ENCODE data around the gene FAM50B.
A peak's percentile ranks its signal among the peaks of the same experiment; 100 is the strongest.

The FAM50B gene

DNA sequence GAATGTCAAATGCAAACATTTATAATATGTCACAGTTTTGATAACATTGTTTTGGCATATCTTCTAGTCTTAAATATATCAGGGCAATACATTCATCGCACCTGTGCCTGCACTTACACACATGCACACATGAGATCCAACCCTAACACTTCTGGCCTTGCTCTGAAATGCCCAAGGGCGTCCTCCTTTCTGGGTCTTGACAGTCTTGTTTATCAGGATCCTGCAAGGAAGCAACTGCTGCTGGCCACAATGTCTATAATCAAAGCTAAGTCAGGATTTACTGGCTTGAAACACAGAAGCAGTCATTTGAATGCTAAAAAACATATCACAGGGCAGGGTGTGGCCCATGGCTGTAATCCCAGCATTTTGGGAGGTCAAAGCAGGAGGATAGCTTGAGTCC is 32.9 kb upstream of the FAM50B start:
- no peak for DNase-seq

DNA sequence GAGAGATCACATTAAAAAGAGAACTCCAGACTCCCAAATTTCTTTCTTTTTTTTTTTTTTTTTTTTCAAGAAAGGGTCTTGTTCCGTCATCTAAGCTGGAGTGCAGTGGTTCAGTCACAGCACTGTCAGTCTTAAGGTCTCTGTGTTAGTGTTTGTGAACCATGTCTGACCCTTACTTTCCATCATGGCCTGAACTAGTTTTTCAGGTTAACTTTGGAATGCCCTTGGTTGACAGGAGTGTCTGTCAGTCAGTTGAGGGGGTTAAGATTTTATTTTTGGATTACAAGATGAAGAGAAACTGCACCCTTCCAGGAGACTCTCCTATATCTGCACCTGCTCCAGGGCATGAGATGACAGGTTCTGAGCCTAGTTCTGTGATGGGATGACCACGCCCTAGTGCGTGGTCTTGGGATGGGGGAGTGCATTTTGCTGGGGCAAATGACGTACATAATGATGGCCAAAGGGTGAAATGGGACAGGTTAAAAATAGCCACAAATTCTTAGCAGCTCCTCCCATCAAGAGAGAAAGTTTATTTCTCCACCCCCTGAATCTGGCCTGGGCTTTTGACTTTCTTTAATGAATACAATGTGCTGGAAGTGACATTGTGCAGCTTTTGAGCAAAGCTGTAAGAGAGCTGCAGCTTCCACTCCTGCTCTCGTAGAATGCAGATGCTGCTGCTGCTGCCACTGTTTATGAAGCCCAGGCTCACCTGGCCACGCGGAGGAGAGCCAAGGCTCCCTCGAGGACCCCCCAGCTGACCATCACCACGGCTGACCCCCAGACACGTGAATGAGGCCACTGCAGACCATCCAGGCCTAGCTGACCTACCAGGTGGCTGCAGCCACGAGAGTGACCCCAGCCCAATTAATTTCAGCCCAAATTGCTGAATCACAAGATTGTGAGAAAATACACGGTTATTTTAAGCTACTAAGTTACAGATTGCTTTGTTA is 29.7 kb upstream of the FAM50B start:
- no peak for DNase-seq

DNA sequence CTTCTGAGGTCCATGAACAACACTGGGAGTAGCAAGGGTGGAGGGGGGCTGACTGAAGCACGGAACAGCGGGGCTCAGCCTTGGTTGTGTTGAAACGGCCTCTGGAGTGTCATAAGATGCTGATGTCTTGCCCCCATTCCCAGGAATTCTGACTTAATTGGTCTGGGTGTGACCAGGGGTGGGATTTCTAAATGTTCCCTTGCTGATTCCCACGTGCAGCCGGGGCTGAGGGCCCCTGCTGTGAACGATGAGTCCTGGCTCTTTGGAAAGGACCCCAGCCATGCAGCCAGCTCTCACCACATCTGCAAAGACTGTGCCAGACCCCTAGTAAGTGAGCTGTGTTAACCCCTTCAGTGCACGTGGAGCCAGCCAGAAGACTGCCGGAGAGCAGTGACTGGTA is 28.6 kb upstream of the FAM50B start:
- DNase-seq, result no peak

DNA sequence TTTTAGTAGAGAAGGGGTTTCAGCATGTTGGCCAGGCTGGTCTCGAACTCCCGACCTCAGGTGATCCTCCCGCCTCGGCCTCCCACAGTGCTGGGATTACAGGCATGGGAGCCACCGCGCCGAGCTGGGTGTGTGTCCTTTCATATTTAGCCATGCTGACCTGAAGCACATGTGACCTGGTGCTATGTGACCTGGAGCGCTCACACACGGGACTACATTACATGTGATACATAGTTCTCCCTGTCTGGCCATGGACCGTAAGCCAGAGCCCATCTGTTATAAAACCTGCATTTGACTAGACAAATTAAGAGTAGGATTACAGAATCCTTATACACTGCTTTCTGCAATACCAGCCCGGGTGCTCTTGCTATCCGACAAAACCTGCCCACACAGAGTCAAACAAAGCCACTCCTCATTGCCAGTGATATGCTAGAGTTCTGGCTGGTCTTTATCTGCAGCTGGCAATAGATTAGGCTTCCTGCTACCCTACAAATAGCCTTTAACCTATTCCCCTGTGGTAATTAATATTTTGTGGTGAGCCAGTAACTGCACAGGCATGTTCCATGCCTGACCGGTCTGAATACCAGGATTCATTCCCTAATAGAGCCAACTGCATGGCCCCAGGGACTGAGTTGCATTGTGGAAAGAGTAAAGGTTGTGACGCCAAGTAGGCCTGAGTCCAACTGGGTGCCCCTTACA is 26.3 kb upstream of the FAM50B start:
- no peak for DNase-seq

DNA sequence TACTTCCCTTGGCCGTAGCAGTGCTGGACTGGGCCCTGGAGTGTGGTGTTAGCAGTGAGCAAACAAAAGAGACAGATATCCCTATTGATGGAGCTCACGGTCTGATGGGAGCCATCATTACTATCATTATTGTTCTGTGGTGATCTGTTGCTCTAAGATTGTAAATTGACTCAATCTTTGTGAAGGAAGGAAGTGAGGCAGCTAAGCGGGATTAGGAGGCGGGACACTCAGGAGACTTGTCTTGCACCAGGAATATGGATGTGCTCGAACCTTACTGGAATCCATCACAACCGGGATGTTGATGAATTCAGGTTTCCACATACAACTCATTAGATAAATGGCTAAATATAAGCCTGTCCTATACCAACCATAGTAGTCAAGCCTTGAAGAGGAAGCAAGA is 25.5 kb upstream of the FAM50B start:
- DNase-seq, result no peak

DNA sequence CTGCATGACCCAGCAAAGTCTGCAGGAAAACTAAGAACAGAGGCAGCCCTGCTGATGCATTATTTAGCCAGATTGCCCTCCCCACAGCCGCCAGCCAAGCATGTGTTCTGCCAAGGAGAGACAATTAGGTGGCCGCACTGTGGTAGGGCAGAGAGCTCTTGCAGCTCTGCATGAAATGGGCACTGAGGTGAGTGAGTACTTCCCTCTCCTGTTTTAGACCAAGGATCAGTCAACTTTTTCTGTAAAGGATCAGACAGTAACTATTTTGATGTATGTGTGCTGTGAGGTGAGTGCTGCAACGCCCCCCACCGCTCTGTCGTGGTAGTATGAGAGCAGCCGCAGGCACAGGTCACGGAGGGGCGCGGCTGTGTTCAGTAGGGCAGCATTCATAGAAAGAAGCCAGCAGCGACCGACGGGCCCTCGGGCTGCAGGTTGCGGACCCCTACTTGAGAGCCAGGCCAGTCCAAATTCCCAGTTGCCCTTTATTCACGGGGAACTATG is 23.8 kb upstream of the FAM50B start:
- peak; percentile 47 for DNase-seq

DNA sequence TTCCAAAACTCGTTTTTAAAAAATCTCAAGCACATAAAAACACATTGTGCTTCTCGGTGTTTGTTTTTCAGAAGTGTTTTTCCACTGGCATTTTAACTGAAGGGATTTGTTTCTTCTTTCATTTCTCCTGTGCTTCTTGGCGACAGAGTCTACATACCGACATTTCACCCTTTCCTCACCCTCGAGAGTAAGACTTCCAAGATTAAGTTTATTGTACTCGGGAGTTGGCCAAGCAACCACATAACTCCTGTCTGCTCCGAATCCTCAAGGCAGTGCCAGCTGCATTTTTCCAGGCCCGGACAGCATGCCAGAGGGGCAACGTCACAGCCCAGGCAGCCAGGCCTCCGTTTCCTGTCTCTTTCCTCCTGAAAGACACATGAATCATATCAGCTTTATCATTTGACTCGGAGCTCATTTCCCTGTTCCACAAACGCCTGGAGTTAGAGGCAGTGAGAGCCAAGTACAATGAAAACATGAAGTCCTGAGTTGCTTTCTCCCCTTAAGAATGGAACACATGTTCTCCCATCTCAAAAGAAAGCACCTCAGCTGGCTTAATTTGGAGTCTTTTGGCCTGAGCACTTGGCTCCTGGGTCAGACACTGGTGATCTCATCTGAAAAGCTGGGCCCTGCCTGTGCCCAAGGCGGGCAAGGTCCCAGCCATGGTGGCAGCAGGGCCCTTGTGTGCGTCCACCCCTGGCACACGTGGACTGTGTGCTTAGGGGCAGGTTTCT is 23.2 kb upstream of the FAM50B start:
- DNase-seq, result peak; percentile 55

DNA sequence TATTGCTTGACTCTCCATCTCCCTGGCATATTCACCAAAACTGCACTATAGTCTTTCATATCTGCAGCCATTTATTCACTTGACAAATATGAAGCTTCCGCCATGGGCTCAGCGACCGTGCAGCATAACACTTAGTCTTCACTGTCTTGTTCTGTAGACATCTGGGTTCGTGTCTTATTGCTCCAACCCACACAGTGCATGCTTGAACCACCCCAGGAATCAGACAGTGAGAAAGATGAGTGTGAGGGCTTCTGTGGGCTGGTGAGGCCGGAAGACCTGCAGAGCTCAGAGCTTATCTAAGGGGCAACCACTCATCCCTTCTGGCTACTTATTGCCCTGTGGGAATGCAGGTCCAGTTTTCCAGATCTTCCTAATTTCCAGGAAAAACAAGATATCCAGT is 19.9 kb upstream of the FAM50B start:
- no peak for DNase-seq

DNA sequence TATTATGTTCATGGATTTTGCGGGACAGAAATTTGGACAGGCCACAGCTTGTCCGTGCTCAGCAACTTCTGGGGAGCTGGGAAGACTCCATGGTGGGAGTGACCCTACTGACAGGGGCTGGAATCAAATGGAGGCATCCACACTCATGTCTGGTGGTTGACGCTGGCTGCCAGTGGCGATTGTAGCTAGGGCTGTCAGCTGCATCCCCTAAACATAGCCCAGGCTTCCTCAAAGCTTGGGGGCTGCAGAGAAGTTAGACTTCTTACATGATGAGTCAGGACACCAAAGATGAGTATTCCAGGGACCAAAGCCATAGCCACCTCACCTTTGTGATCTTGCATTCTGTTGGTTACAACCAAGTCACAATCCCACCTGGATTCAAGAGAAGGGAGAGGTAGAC is 18.4 kb upstream of the FAM50B start:
- DNase-seq, result no peak

DNA sequence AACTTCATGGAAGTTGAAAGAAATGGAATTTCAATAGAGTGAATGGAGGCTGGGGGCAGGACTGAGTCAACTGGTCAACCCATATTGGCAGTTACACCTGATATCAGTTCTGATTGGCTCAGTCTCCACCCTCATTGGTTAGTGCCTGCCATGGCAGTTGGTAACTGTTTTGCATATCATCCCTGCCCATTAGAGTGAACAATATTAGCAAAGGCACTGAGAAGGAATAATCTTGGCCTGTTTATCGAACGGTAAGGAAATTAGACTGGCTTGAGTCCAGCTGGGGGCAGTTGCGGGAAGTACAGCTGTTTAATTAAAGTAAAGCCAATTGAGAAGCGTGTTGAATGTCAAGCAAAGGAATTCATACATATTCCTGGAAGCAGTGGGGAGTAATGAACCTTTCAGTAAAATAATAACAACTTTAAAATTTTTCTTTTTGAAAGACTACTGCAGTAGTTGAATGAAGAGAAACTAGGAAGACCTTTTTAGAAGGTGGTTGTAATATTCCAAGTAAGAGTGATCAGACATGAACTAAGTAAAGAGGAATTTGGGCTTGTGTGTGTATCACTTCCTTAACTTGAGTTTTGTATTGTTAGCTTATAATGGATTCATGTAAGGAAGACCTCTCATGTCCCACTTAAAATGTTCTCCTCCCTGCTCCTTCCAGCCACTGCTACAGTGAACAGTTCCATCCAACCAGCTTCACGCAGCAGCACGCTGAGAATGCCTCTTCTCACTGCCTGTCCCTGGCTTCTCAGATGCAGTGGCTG is 17.2 kb upstream of the FAM50B start:
- no peak for DNase-seq

DNA sequence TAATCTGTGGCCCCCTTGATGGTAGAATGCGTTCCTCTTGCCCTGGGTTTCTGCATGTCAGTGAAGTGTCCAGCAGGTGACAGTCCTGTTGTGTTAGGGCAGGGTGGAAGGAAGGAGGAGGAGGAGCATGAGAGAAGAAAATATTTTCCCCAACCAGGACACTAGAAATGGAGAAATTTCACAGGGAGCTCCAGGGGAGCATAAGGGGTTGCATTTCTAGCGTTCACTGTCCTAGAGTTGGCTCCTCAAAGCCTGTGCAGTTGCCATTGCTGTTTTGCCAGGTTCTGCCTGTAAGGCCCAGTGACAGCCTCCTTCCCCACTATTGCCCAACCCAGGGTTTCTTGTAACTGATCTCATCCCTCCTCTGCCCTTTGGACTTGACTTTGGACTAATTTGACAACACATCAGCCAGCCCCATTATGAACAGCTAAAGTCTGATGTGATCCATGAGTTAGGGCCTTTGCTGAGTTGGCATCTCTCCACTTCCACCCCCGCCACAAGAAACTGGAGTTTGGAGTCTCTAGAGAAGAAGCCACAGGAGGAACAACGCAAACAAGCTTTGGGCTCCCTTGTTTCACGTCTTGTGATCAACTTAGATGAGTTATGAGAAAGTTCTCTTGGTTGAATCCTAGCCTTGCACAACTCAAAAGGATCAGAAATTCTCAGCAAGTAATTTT is 14.0 kb upstream of the FAM50B start:
- no peak for DNase-seq

DNA sequence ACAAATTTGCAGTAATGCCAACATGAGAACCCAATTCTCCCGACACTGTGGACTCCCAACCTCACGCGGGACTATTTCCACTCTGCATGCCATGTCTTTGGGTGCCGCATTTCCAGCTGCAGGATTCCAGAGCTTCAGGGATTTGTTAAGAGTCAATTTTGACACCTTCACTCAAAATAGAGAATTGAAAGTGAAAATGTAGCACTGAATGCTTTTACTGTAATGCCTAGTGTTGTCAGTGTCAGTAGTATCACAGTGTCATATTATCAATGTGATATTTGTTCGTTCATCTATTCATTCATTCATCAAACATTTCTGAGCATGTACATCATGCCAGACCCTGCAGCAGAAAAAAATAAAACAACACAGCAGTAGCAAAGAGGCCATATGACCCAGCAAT is 13.4 kb upstream of the FAM50B start:
- no peak for DNase-seq

DNA sequence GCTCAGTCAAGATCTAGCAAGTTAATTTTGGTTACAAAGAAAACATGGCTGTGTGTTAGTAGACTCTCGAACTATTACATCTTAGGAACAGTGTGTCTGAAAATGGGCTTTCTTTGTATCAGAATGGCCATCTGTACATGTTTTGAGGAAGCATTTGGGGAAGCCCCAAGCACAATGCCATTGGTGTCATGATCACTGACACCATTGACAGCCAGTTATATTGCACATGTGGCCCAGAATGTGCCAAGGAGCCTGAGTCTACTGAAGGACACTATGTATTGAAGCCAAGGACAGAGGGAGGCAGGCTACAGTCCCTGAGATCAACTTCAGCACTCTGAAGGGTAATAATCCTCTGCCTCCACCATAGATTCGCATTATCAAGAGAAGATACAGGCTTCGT is 12.6 kb upstream of the FAM50B start:
- no peak for DNase-seq

DNA sequence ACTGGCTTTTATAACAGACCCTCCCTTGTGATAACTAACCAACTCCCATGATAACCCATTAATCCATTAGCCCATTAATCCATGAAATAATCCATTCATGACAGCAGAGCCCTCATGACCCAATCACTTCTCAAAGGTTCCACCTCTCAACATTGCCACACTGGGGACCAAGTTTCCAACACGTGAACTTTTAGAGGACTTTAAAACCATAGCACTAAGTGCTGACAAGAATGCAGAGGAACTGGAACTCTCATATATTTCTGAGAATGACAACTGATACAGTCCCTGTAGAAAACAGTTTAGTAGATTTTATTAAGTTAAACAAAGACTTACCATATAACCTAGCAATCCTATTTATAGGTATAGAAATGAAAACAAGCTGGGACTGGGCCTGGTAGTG is 11.4 kb upstream of the FAM50B start:
- DNase-seq, result no peak

DNA sequence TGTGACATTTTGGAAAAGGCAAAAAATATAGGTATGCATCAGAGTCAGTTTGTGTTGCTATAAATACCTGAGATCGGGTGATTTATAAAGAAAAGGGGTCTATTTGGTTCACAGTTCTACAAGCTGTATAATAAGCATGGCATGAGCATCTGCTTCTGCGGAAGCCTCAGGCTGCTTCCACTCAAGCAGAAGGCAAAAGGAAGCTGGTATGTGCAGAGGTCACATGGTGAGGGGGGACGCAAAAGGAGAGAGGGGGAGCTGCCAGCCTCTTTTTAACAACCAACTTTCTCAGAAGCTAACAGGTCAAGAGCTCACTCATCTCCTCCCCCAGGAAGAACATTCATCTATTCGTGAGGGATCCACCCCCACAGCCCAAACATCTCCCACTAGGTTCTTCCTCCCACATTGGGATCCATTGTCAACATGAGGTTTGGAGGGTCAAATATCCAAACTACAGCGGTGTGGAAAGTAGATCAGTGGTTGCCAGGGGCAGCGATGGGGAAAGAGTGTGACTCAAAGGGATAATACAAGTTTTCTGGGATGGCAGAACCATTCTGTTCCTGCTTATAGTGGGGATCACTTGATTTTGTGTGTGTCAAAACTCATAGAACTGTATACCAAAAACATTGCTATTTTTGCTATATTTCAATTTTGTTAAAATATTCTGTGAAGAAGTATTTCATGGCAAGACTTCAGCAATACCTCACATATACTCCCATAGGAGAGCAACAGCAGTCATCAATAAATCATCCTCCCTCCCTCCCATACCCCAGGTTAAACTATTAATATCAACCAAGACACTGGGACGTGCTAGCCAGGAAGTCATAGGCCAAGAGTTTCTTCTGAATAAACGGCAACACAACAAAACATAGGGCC is 9.9 kb upstream of the FAM50B start:
- DNase-seq, result no peak

DNA sequence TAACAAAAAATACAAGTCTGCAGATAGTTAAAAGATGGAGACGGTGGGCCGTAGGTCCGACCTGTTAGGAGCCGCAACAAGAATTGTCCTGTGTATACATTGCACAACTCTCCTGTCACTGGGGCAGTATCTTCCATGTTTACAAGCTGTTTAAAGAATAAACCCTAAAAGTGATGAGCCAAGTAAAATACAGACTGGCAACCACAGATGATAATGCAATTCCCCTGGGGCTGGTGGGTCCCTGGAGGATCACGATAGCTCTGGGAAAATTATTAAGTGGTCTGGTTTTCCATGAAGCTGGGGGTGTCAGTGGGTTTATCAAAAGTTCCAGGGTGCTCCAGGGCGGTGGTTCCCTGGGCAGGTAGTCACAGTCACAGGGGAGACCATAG is 8.1 kb upstream of the FAM50B start:
- DNase-seq, result no peak

DNA sequence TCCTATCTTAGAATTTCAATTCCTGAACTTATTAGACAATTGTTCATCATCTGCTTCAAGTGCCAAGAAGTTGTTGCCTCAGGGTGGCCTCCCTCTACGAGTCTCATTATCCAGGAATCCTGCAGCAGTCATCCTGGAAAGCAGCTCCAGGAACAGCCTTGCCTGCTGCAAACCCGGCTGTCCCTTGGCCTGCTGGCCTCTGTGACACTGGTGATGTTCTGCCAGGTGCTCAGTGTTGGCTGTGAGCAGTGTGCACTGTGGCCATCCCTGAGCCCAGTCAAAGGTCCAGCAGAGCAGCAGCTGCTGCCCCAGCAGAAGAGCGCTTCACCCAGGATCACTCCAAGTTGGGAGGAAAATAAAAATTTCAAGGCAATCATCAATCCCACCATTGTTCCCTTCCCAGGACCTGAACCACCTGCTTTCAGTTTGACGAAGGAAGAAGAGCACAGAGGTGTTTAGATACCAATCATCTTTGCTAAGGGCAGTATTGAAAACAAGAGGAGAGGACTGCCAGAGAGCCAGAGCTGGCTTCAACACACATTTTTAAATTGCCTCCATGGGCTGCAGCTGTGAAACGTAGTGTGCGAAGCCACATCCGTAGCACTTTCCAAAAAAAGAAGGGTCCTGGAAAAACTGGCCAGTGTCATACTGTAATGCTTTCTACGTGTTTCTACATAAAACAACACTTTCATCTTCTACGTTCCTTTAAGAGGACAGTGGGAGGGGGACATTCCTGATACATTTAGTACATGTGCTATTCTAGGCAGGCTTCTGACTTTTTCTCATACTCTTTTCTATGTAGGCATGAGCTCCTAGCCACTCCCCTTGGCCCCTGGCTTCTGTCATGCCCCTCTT is 7.2 kb upstream of the FAM50B start:
- no peak for DNase-seq

DNA sequence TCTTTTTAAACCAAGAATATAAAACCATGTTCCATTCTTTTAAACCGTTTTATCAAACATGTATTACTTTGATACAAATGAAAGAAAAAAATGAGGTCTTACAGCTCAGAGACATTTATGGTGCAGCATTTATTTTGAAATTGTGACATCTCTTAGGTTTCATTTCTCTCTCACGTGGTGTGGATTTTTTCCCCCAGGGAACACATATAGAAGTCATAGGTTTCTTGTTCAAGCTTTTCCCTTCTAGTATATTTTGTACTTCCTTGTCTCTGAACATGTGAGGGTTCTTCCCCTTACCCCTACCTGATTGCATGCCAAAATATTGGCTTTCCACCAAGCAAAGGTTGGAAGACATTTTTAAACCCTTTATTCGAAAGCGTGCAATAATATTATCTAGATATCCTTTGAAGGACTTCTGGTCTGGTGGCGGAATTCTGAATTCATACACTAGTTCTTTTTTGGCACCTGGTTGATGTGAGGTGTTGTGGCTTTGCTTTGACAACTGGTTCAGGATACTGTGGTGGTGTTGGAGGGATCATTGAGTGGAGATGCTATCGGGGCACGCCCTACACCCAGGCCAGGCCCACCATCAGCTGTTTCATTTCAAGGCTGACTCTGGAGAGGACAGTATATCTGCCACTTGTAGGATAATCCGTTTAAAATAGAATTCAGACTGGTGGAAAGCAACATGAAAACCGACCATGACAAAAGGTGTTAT is 5.6 kb upstream of the FAM50B start:
- DNase-seq, result no peak

DNA sequence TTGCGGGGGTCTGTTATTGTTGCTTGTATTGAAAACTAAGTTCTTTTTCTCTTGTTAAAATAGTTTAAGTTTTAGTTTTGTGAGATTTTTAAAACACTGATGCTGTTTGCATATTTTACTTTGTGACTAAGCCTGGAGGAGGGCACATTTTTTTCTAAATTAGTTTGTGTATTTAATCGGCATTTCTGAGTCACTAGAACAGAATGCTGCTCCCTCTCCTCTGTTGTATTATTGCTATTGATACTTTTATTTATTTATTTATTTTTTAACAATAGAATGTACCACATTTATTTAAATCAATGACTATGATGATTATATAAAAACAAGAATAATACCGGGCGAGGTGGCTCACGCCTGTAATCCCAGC is 5.1 kb upstream of the FAM50B start:
- no peak for DNase-seq

Measured in right kidney (tissue), 1 donor.